WTC11 (cell line): ENCODE data around the gene IRX5.

Source experiments
- CTCF ChIP-seq: fragments of 200-600 bp; IDR thresholded peaks from 2 replicates; pipeline ENCODE4 v1.8.0; 2022; ENCODE audit warnings: antibody characterized with exemption
- NFYB ChIP-seq: sonication (generic); formaldehyde crosslinking; conservative IDR thresholded peaks from 2 replicates; pipeline ENCODE4 v1.8.0; 2022; ENCODE audit warnings: low read depth, missing genetic modification reagents
- NR2C2 ChIP-seq: sonication (generic); formaldehyde crosslinking; IDR thresholded peaks from 2 replicates; pipeline ENCODE4 v1.8.0; 2022; ENCODE audit warnings: mild to moderate bottlenecking, missing genetic modification reagents
- RORB ChIP-seq: fragments of 250-450 bp; sonication (Bioruptor Pico); IDR thresholded peaks from 2 replicates; pipeline ENCODE4 v1.9.0; 2021; ENCODE audit warnings: mild to moderate bottlenecking
- STAT6 ChIP-seq: sonication (generic); formaldehyde crosslinking; conservative IDR thresholded peaks from 2 replicates; pipeline ENCODE4 v1.8.1; 2023; ENCODE audit warnings: mild to moderate bottlenecking, low read depth, missing genetic modification reagents, moderate library complexity
- ZNF121 ChIP-seq: sonication (generic); formaldehyde crosslinking; IDR thresholded peaks from 2 replicates; pipeline ENCODE4 v1.8.0; 2023; ENCODE audit warnings: missing genetic modification reagents

GRCh38 chr16:54901606-54902005 lies 29.1 kb upstream of the IRX5 start:
- TF ChIP-seq CTCF, result no peak
- no peak for TF ChIP-seq NR2C2 (CRISPR knock-in tag)
- no peak for TF ChIP-seq STAT6 (CRISPR knock-in tag)
- no peak for TF ChIP-seq NFYB (CRISPR knock-in tag)
- no peak for TF ChIP-seq ZNF121 (CRISPR knock-in tag)
- TF ChIP-seq RORB, result no peak
